Panc1 (cell line): ENCODE data around the gene OPN1LW.

Experiments used
- CTCF ChIP-seq: fragments of 450-650 bp; IDR thresholded peaks from 2 replicates; pipeline ENCODE4 v1.5.1; 2017; ENCODE audit warnings: mild to moderate bottlenecking
- POLR2AphosphoS5 ChIP-seq: IDR thresholded peaks from 2 replicates; pipeline ENCODE4 v1.6.1; 2012; ENCODE audit warnings: mild to moderate bottlenecking, low read depth, low read length, moderate library complexity
- REST ChIP-seq, 2 experiments: IDR thresholded peaks; 2 replicates each; pipeline ENCODE4 v1.6.1; 2011 to 2012; ENCODE audit warnings: low read depth in 2 of 2, control low read depth in 1 of 2, low read length in 1 of 2, mild to moderate bottlenecking in 1 of 2, moderate library complexity in 1 of 2; ENCODE audit not compliant: insufficient read depth in 1 of 2
- SIN3A ChIP-seq: IDR thresholded peaks from 2 replicates; pipeline ENCODE4 v1.6.1; 2012; ENCODE audit warnings: low read depth, mild to moderate bottlenecking, low read length, moderate library complexity, borderline replicate concordance; ENCODE audit not compliant: insufficient read depth

- TF ChIP-seq CTCF (no peak), POLR2AphosphoS5 (no peak), SIN3A (no peak), REST (IDR thresholded peaks at IDR 0.05; ENCODE audit: insufficient read depth in 1 of 2, low read depth in 2 of 2, low read length in 1 of 2) (no peak)
Observed at GRCh38 chrX:154132366-154132765, 11.7 kb upstream of the OPN1LW start.
